H4 (cell line): Measurements from ENCODE around the gene LRRC74B. TPM values are rescaled to one million over a fixed set of nuclear protein-coding genes. Genes with fewer than 3 reads are reported as not detected.
"Not testable (repeated sequence)": the region's sequence is repeated elsewhere in the genome, so short reads cannot be mapped to it uniquely, and the experiment has no call there.

ENCODE experiments used
- DNase-seq: peaks from one replicate; pipeline ENCODE4 v3.0.0-alpha.2; 2015; ENCODE audit warnings: low spot score
- total RNA-seq: library from RNA; depleted of rRNA; stranded (reverse); fragments of >200 nt; shearing (Covaris generic); gene quantifications from 2 replicates; pipeline ENCODE4 v1.2.3, GENCODE V29; 2014

LRRC74B gene
- total RNA-seq, 1 experiment from 2014 or later: not detected

DNA sequence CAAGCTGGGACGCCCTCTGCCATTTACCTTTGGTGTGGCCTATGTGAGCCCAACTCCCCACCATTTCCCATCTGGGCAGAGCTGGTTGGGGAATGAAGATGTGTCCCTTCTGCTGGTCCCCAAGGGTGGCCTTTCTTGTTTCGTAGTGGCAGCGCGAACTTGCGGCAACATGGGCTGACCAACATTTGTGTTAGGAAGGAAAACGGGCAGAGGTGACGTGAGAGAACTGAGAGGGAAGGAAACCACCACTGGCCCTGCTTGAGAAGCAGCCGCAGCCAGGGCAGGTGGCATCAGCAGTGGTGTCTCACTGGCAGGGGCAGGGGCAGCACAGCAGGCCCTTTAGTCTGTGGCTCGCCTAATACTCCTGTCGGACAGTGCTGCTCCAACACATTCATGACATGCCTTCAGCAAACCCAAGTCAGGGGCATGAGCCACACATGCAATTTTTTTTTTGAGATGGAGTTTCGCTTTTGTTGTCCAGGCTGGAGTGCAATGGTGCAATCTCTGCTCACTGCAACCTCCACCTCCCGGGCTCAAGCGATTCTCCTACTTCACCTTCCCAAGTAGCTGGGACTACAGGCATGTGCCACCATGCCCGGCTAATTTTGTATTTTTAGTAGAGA lies 29.9 kb downstream of the LRRC74B start:
- DNase-seq: no peak

GRCh38 chr22:21076912-21077625 lies 31.3 kb downstream of the LRRC74B start:
- no peak for DNase-seq

DNA sequence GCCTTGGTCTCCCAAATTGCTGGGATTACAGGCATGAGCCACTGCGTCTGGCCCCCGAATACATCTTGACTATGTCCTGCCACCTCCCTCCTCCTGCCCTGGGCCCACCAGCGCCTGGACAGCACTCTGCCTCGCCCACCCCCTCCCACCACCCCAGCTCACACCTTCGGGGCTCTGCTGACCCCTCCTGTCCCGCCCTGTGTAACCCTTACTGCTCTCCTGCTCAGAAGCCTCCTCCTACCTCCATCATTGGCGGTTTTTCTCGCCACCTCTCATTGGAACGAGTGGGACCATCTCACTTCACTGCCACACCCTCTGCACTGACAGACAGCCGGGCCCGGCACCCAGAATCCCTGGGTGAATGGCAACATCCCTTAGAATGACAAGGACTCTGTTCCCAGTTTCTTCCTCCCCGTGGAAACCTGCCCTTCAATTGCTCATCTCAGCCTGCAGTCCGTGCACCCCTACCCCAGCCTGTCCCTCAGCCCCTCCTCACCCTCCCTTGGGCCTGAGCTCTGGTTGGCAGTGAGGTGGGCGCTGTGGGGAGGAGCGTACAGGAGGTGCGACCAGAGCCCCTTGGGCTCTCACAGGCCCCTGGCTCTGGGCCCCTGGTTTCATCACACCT lies 32.2 kb downstream of the LRRC74B start:
- DNase-seq: no peak

DNA sequence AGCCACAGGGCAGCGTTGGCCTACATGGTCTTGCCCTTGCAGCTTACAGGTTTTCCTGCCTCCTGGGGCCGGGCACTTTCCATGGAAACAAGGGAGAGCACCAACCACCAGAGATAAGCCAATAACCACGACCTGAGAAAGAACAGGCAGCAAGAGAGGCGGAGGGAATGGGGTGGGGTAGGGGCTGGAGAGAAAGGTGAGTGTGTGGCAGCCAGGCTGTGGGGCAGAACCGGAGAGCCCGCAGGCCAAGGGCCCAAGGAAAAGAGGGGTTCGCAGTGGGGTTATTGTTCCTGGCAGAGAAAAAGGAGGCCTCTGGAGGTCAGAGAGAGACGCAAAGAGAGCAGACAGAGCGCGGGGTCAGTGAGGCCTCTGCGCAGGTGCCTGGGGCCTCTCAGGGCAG lies 33.2 kb downstream of the LRRC74B start:
- no peak for DNase-seq

DNA sequence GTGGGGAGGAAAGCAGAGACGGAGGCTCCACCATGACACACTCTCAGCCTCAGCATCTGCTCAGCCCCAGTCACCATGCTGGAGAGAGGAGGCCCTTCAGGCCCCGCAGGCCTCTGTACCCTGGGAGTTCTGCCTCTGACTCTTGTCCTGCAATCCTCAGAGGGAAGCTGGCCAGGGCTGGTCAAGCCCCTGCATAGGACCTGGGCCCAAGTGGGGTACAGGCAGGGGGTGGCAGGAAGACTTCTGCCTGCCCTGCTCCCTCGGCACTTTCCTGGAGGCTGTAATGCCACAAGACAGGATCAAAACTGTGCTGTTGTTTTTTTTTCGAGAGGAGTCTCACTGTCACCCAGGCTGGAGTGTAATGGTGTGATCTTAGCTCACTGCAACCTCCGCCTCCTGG lies 33.7 kb downstream of the LRRC74B start:
- no peak for DNase-seq

DNA sequence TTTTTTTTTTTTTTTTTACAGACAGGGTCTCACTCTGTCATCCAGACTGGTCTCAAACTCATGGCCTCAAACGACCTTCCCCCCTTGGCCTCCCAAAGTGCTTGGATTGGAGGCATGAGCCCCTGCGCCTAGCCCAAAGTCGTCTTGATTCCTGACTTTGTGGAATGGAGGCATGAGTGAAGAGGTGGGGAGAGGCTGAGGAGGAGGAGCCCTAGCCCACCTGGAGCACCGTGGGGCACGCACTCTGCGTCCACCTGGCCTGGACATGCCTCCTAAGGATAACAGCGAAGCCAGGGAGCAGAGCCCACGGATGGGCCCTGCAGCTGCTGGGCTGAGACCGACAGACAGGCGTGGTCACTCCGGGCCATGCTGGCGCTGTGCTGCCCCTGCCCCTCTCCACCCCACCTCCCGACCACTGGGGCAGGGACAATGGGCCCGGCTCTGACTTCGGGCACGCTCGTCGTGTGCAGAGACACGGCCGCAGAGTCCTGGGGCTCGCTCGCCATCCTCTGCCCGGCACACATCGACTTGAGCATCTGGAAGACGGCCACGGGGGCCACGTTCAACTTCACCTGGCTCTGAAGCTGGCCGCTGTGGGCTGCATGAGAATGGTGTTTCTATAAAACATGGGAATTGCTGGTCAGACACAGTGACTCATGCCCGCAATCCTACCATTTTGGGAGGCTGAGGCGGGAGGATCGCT lies 34.8 kb downstream of the LRRC74B start:
- DNase-seq: no peak

DNA sequence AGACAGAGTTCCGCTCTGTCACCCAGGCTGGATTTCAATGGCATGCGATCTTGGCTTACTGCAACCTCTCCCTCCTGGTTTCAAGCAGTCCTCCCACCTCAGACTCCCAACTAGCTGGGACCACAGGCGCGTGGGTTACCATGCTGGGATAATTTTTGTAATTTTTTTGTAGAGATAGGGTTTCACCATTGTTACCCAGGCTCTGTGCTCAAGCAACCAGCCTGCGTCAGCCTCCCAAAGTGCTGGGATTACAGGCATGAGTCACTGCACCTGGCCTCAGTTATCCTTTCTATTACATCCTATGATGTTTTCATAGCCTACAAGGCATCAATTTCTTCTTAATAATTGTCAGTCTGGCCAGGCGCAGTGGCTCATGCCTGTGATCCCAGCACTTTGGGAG lies 36.5 kb downstream of the LRRC74B start:
- no peak for DNase-seq

DNA sequence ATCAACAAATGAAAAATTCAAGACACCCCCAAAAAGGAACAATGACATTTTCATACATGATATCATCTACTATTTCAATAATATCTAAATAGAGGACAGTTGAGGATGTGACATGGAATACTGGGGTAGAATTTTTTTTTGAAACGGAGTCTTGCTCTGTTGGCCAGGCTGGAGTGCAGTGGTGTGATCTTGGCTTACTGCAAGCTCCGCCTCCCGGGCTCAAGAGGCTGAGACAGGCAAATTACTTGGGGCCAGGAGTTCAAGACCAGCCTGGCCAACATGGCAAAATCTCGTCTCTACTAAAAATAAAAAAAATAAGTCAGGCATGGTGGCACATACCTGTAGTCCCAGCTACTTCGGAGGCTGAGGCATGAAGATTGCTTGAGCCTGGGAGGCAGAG lies 41.4 kb downstream of the LRRC74B start:
- no peak for DNase-seq

- DNase-seq: not testable (repeated sequence)
These were observed 42.2 kb downstream of the LRRC74B start for GRCh38 chr22:21087926-21088325.

GRCh38 chr22:21091220-21091619 lies 45.5 kb downstream of the LRRC74B start:
- DNase-seq: not testable (repeated sequence)

- DNase-seq: no peak
These were observed 47.2 kb downstream of the LRRC74B start for GRCh38 chr22:21092797-21093554.

DNA sequence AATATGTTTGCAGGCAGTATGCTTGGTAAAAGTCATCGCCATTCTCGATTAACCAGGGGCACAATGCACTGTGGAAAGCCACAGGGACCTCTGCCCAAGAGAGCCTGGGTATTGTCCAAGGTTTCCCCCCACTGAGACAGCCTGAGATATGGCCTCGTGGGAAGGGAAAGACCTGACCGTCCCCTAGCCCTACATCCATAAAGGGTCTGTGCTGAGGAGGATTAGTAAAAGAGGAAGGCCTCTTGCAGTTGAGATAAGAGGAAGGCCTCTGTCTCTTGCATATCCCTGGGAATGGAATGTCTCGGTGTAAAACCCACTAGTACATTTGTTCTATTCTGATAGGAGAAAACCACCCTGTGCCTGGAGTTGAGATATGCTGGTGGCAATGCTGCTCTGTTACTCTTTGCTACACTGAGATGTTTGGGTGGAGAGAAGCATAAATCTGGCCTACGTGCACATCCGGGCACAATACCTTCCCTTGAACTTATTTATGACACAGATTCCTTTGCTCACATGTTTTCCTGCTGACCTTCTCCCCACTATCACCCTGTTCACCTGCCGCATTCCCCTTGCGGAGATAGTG lies 47.9 kb downstream of the LRRC74B start:
- DNase-seq: not testable (repeated sequence)

- DNase-seq: no peak
These were observed 49.4 kb downstream of the LRRC74B start for GRCh38 chr22:21094911-21095772.

DNA sequence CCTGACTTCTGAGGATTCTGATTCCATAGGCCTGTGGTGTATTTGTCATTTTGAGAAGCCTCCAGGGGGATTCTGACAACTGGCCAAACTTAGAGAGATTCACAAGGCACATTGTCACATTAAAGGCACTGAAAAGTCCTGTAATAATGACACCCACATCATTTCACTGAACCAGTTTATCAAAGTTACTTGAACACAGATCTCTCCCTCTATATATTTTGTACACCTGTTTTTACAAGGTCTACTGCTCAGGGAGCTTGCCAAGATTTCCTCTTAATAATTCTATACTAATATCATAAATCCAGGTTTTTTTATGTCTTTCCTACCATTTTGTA lies 50.0 kb downstream of the LRRC74B start:
- DNase-seq: no peak

DNA sequence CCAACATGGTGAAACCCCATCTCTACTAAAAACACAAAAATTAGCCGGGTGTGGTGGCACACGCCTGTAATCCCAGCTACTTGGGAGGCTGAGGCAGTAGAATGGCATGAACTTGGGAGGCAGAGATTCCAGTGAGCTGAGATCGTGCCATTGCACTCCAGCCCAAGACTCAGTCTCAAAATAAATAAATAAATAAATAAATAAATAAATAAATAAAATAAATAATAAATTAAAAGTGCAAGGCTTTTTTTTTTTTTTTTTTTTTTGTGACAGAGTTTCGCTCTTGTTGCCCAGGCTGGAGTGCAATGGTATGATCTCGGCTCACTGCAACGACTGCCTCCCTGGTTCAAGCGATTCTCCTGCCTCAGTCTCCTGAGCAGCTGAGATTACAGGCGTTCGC lies 51.1 kb downstream of the LRRC74B start:
- not testable (repeated sequence) for DNase-seq

DNA sequence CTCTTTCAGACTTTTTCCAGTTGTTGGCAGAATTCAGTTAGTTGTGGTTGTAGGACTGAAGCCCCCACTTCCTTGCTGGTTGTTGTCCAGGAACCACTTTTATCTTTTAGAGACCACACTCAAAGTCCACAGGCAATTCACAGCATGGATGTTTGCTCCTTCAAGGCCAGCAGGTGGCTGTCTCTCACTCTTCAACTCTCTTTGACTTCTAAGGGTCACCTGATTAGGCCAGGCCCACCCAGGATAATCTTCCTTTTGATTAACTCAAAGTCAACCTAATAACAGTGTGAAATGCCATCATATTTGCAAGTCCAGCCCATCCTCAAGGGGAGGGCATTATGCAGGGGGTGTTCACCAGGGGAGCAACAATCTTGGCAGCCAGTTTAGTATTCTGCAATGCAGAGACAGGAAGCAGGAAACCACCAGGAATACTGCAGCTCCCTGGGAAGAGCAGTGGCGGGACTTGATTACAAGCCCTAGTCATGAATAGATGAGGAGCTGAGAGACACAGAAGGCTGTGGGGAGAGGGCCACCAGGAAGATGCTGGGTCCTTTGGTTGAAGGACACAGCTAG lies 52.4 kb downstream of the LRRC74B start:
- no peak for DNase-seq

DNA sequence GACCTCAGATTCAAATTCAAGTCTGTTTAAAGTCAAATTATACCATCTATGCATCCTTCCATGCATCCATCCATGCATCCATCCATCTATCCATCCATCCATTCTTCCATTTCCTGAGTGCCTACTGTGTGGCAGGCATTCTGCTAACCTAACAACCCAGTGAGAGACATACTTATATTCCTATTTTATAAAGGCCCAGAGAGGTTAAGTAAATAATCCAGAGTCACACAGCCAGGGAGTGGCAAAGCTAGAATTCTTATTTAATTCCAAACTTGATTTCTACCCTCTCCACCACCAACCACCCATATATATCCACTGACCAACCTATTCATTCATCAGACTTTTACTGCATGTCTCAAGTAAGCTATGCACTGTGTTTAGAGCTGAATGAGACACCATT lies 53.8 kb downstream of the LRRC74B start:
- no peak for DNase-seq

DNA sequence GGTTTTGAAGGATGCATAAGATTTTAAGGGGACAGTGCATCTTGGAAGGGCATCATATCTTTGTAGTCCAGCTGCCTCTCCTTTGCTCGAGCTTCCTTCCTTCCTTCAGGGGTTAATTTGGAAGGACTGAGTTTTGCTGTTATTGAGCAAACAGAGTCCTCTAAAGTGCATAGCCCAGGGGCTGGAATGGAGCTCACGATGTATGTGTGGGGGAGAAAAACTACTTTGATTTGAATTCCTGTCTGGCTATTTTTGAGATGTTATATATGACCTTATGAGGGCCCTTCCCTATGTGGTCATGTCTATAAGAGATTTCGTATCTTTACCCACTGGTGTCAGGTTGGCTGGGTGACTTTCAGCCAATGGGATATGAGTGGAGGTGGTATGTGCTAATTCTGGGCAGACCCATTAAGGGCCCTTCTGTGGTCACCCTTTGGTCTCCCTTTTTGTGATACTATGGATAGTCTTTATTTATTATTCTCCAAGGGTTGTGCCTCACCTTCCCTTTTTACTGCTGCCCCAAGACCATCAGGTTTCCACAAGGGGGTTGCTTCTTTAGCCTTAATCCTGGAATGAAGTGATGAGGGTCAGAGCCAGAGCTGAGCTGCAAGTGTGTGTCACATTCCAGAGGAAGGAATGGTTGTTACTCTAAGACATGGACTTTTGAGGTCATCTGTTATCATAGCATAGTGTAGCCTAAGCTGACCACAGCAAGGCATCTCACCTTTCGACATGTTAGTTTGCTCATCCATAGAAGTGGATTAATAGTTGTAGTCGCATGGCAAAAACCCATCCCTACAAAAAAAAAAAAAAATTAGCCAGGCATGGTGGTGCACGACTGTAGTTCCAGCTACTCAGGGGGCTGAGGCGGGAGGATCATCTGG lies 54.6 kb downstream of the LRRC74B start:
- no peak for DNase-seq
